Right atrium auricular region (tissue), 2 donors: ENCODE results near the gene MAP1LC3B. TPM values are rescaled to one million over a fixed set of nuclear protein-coding genes. Genes with fewer than 3 reads are reported as not detected.
A peak's percentile ranks its signal among the peaks of the same experiment; 100 is the strongest.

Experiments
- DNase-seq: peaks from one replicate; pipeline ENCODE4 v3.0.0-alpha.2; 2019; ENCODE audit warnings: low spot score
- H3K27ac ChIP-seq, 2 donors: fragments of 200-600 bp; sonication (generic); 1 replicate in 1 of 2; 2 replicates in 1 of 2; pipeline ENCODE4 v1.5.1; 2016 to 2019
- H3K27me3 ChIP-seq, 2 donors: fragments of 200-600 bp; sonication (generic); one replicate each; pipeline versions ENCODE4 v1.5.1 to v1.6.0; 2017 to 2019
- H3K36me3 ChIP-seq: fragments of 200-600 bp; sonication (generic); one replicate; pipeline ENCODE4 v1.5.1; 2016
- H3K4me1 ChIP-seq, 2 donors: fragments of 200-600 bp; sonication (generic); one replicate each; pipeline versions ENCODE4 v1.5.1 to v1.6.0; 2017 to 2019
- H3K4me3 ChIP-seq, 2 donors: fragments of 200-600 bp; sonication (generic); 1 replicate in 1 of 2; 2 replicates in 1 of 2; pipeline ENCODE4 v1.5.1; 2017 to 2019; ENCODE audit warnings: mild to moderate bottlenecking in 1 of 2, moderate library complexity in 1 of 2
- H3K9me3 ChIP-seq, 2 donors: fragments of 200-600 bp; sonication (generic); one replicate each; pipeline ENCODE4 v1.5.1; 2019
- total RNA-seq, 2 donors: library from RNA; depleted of rRNA; stranded (reverse); fragments of >200 nt; gene quantifications; one replicate each; pipeline ENCODE4 v1.1.0, GENCODE V29; 2016
- TF ChIP-seq, protein P1 (sequence below), 2 donors: fragments of 200-600 bp; sonication (generic); IDR thresholded peaks; one replicate each; pipeline ENCODE4 v1.5.1; 2019; ENCODE audit warnings: antibody characterized with exemption in 2 of 2

Gene MAP1LC3B
- total RNA-seq, 2 donors from 2014 or later = 57.5 to 83.0 TPM

DNA sequence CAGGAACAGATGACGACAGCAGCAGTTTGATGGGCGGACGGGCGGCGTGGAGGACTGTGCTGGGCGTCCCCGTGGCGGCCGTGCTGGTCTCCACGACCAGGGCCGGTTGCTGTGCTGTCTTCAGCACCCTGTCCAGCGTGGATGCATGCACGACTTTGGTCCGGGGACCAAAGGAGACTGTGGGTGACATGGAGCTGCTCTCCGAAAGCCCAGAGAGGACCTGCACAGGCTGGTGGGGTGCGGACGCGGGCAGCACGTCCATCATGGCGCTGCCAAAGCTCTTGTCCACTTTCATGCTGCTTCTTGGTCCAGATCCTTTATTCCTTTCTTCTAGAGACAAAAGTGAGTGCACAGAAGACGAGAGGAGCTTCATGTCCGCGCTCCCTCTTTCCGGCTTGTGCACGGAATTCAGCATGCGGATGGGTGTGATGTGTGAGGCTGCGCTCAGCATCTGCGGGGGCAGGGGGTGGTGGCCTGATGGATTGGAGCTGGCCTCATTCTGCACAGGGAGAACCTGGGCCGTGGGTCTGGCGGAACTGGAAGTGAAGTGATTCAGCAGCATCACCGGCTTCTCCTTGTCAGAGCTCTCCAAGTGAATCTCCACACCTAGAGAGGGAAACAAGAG, 20.3 kb downstream of the MAP1LC3B start:
- no peaks in the 10 kb centered on the region for H3K9me3 ChIP-seq
- no peak overlapping the region for H3K27ac ChIP-seq
- no peak for DNase-seq
- H3K4me1 ChIP-seq = no peaks in the 10 kb centered on the region
- no peaks in the 10 kb centered on the region for H3K27me3 ChIP-seq
- TF ChIP-seq, protein P1, sequence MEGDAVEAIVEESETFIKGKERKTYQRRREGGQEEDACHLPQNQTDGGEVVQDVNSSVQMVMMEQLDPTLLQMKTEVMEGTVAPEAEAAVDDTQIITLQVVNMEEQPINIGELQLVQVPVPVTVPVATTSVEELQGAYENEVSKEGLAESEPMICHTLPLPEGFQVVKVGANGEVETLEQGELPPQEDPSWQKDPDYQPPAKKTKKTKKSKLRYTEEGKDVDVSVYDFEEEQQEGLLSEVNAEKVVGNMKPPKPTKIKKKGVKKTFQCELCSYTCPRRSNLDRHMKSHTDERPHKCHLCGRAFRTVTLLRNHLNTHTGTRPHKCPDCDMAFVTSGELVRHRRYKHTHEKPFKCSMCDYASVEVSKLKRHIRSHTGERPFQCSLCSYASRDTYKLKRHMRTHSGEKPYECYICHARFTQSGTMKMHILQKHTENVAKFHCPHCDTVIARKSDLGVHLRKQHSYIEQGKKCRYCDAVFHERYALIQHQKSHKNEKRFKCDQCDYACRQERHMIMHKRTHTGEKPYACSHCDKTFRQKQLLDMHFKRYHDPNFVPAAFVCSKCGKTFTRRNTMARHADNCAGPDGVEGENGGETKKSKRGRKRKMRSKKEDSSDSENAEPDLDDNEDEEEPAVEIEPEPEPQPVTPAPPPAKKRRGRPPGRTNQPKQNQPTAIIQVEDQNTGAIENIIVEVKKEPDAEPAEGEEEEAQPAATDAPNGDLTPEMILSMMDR (IDR thresholded peaks at IDR 0.05) = no peak
- H3K4me3 ChIP-seq = no peak overlapping the region
- H3K36me3 ChIP-seq = peaks cover 86% of the 10 kb centered on the region

DNA sequence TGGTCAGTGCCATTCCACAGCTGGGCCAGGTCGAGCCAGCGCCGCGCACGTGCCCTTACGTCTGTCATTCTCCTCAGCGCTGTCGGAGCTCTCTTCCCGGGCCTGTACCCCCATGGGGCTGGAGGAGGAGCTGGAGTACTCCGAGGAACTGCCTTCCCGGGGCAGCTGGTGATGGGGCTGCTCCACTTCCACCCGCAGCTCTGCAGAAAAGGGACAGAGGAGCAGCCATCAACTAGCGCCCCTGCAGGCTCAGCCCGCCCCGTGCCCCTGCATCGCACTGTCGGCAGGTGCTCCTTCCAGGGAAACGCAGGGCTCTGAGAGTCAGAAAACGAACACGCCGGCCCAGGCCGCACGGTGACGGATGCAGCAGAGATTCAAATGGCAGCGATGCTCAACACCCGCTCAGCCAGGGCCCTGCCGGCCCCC, 20.9 kb downstream of the MAP1LC3B start:
- Histone ChIP-seq H3K4me3 (no peak overlapping the region), H3K9me3 (no peaks in the 10 kb centered on the region), H3K36me3 (peaks cover 91% of the 10 kb centered on the region), H3K27me3 (no peaks in the 10 kb centered on the region), H3K27ac (no peak overlapping the region), H3K4me1 (no peaks in the 10 kb centered on the region)
- TF ChIP-seq, protein P1 (IDR thresholded peaks at IDR 0.05) = no peak
- DNase-seq = no peak

DNA sequence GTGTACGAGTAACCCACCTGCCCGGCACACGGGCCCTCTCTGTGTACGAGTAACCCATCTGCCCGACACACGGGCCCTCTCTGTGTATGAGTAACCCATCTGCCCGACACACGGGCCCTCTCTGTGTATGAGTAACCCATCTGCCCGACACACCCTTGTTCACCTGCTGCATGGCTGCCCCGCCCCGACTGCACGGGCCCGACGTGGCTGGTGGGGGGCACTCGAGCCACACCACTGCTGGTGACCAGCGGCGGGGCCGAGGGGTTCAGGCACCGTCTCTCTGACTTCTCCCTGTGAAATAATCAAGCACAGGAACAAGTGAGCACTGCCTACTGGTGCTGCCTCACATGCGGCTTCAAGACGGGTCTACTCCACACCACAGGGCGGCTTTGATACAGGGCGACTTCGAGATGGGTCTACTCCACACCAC, 22.1 kb downstream of the MAP1LC3B start:
- no peak overlapping the region for H3K4me3 ChIP-seq
- H3K9me3 ChIP-seq = no peaks in the 10 kb centered on the region
- DNase-seq = no peak

DNA sequence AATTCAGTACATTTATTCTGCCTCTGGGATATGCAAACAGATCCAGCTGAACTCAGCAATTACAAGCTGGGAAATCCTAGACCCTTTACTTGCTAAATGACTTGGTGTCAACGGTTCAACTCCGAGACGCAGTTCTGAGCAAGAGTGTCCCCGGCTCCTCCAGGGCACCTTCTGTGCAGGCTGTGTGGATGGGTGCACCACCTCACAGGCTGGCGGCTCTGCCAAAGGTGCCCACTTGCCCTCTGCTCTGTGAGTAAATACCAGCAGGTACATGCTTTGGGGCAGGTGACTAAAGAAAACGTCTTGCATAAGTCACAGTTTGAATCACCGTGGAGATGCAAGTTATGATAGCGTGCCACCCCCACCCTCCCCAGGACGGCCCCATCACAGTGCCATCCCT, 23.3 kb downstream of the MAP1LC3B start:
- DNase-seq = no peak
- H3K27me3 ChIP-seq = no peaks in the 10 kb centered on the region
- no peak overlapping the region for H3K4me3 ChIP-seq
- peaks cover 91% of the 10 kb centered on the region for H3K36me3 ChIP-seq
- TF ChIP-seq, protein P1 (IDR thresholded peaks at IDR 0.05) = no peak
- H3K9me3 ChIP-seq = no peaks in the 10 kb centered on the region
- no peaks in the 10 kb centered on the region for H3K4me1 ChIP-seq
- H3K27ac ChIP-seq = no peak overlapping the region

More for the DNA sequence above, 22.1 kb downstream of the MAP1LC3B start:
- no peak overlapping the region for H3K27ac ChIP-seq
- no peaks in the 10 kb centered on the region for H3K4me1 ChIP-seq
- no peaks in the 10 kb centered on the region for H3K27me3 ChIP-seq
- peaks cover 95% of the 10 kb centered on the region for H3K36me3 ChIP-seq
- TF ChIP-seq, protein P1 (IDR thresholded peaks at IDR 0.05) = no peak

GRCh38 chr16:87416826-87417527, 24.8 kb downstream of the MAP1LC3B start:
- Histone ChIP-seq H3K4me3 (no peak overlapping the region), H3K36me3 (peaks cover 89% of the 10 kb centered on the region), H3K27ac (no peak overlapping the region), H3K9me3 (no peaks in the 10 kb centered on the region), H3K27me3 (no peaks in the 10 kb centered on the region), H3K4me1 (no peaks in the 10 kb centered on the region)
- TF ChIP-seq, protein P1 (IDR thresholded peaks at IDR 0.05) = peak in 1 of 2 donors; percentile 71
- no peak for DNase-seq
